Measurements from ENCODE around the gene PRKAA1.

The PRKAA1 gene

GRCh38 chr5:40798012-40798800, at the start of gene PRKAA1:
TSS of gene PRKAA1 (minus strand) at chr5:40798374. CDS start at chr5:40798189, 185 bp downstream.
- peak; percentile 96 for DNase-seq

GRCh38 chr5:40847525-40847924, 49.4 kb upstream of the PRKAA1 start:
- DNase-seq: no peak

GRCh38 chr5:40846371-40846770, 48.2 kb upstream of the PRKAA1 start:
- no peak for DNase-seq

- DNase-seq: no peak
Measured at GRCh38 chr5:40844565-40844964, 46.4 kb upstream of the PRKAA1 start.

- no peak for DNase-seq
Measured at GRCh38 chr5:40842351-40842750, 44.2 kb upstream of the PRKAA1 start.

GRCh38 chr5:40841068-40841805, 43.1 kb upstream of the PRKAA1 start, which contains the start of gene CARD6:
TSS of gene CARD6 (plus strand) at chr5:40841367. CDS start at chr5:40841383, 16 bp downstream.
- no peak for DNase-seq

- peak; percentile 65 for DNase-seq
Measured at GRCh38 chr5:40838086-40838485, 39.9 kb upstream of the PRKAA1 start.

GRCh38 chr5:40834849-40835787, 36.9 kb upstream of the PRKAA1 start, which contains the start of gene RPL37:
TSS of gene RPL37 (minus strand) at chr5:40835222. CDS start at chr5:40835185, 37 bp downstream.
- DNase-seq: peak; percentile 96

GRCh38 chr5:40834391-40834848, 36.2 kb upstream of the PRKAA1 start:
- peak; percentile 81 for DNase-seq

GRCh38 chr5:40833712-40834229, 35.6 kb upstream of the PRKAA1 start:
- DNase-seq: no peak

GRCh38 chr5:40832345-40832744, 34.2 kb upstream of the PRKAA1 start:
- no peak for DNase-seq

- DNase-seq: no peak
Measured at GRCh38 chr5:40831346-40832210, 33.4 kb upstream of the PRKAA1 start.

GRCh38 chr5:40829748-40830533, 31.8 kb upstream of the PRKAA1 start:
- no peak for DNase-seq

- no peak for DNase-seq
Measured at GRCh38 chr5:40828690-40829661, 30.8 kb upstream of the PRKAA1 start.

- no peak for DNase-seq
Measured at GRCh38 chr5:40828021-40828631, 30.0 kb upstream of the PRKAA1 start.

GRCh38 chr5:40827188-40827977, 29.2 kb upstream of the PRKAA1 start:
- no peak for DNase-seq

GRCh38 chr5:40826489-40827187, 28.5 kb upstream of the PRKAA1 start:
- DNase-seq: no peak
